ENCODE data around the gene TLR9.

DNA sequence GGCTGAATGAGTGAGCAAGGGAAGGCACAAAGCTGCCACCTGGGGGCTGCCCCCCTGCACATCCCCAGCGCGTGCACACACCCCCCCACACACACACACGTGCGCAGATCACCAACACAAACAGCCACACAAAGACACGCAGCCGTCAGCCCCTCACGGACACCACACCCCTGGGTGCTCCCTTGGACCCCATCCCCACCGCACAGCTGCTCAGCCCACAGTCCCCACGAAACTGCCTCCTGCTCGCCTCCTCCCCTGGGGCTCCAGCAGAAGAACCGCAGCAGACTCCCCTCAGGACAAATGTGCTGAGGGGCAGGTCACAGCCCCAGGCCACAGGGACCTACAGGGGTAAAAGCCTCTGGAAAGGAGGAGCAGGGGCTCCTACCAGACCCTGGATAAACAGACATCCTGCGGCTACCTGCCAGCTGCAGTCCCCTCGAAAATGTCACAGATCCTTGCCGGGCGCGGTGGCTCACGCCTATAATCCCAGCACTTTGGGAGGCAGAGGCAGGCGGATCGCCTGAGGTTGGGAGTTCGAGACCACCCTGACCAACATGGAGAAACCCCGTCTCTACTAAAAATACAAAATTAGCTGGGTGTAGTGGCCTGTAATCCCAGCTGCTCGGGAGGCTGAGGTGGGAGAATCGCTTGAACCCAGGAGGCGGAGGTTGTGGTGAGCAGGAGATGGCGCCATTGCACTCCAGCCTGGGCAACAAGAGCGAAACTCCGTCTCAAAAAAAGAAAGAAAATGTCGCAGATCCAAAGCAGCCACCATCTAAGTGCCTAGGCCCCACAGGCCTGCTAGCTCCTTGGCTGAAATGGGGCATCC lies 7.0 kb upstream of the TLR9 start:
- TF ChIP-seq, protein P1, sequence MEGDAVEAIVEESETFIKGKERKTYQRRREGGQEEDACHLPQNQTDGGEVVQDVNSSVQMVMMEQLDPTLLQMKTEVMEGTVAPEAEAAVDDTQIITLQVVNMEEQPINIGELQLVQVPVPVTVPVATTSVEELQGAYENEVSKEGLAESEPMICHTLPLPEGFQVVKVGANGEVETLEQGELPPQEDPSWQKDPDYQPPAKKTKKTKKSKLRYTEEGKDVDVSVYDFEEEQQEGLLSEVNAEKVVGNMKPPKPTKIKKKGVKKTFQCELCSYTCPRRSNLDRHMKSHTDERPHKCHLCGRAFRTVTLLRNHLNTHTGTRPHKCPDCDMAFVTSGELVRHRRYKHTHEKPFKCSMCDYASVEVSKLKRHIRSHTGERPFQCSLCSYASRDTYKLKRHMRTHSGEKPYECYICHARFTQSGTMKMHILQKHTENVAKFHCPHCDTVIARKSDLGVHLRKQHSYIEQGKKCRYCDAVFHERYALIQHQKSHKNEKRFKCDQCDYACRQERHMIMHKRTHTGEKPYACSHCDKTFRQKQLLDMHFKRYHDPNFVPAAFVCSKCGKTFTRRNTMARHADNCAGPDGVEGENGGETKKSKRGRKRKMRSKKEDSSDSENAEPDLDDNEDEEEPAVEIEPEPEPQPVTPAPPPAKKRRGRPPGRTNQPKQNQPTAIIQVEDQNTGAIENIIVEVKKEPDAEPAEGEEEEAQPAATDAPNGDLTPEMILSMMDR (IDR thresholded peaks at IDR 0.05) = peak in 3 of 6 experiments; percentile 11 to 35 (median 29)
- TF ChIP-seq POLR2A (IDR thresholded peaks at IDR 0.05) = no peak
